Spleen (tissue), 11 donors: Measurements from ENCODE around the gene FBXO33. TPM values are rescaled to one million over a fixed set of nuclear protein-coding genes. Genes with fewer than 3 reads are reported as not detected.

ENCODE experiments used
- DNase-seq: peaks from one replicate; pipeline ENCODE4 v3.0.0-alpha.2; 2020
- H3K27ac ChIP-seq, 8 donors: fragments of 200-600 bp; sonication (generic) in 7 of 8; 1 replicate in 4 of 8; 2 replicates in 4 of 8; pipeline versions ENCODE4 v1.5.0 to v1.8.0; 2016 to 2021; ENCODE audit warnings: inconsistent platforms in 4 of 8, mild to moderate bottlenecking in 4 of 8, moderate library complexity in 1 of 8
- H3K27me3 ChIP-seq, 7 donors: fragments of 200-600 bp; sonication (generic) in 6 of 7; replicated peaks in 1 of 7; 1 replicate in 4 of 7; 2 replicates in 3 of 7; pipeline versions ENCODE4 v1.5.0 to v1.8.0; 2016 to 2021; ENCODE audit warnings: inconsistent platforms in 3 of 7, mild to moderate bottlenecking in 1 of 7
- H3K36me3 ChIP-seq, 6 donors: fragments of 200-600 bp; sonication (generic) in 5 of 6; 1 replicate in 4 of 6; 2 replicates in 2 of 6; pipeline versions ENCODE4 v1.5.0 to v1.8.0; 2016 to 2021; ENCODE audit warnings: inconsistent platforms in 2 of 6
- H3K4me1 ChIP-seq, 6 donors: fragments of 200-600 bp; sonication (generic) in 5 of 6; 1 replicate in 3 of 6; 2 replicates in 3 of 6; pipeline versions ENCODE4 v1.5.0 to v1.8.0; 2016 to 2021; ENCODE audit warnings: inconsistent platforms in 3 of 6
- H3K4me3 ChIP-seq, 8 donors: fragments of 200-600 bp; sonication (generic) in 7 of 8; 1 replicate in 4 of 8; 2 replicates in 4 of 8; pipeline versions ENCODE4 v1.5.0 to v1.8.0; 2016 to 2021; ENCODE audit warnings: inconsistent platforms in 4 of 8, mild to moderate bottlenecking in 4 of 8, moderate library complexity in 2 of 8
- H3K9me3 ChIP-seq, 8 donors: fragments of 200-600 bp; sonication (generic) in 7 of 8; 1 replicate in 4 of 8; 2 replicates in 4 of 8; pipeline versions ENCODE4 v1.5.0 to v1.8.0; 2016 to 2021; ENCODE audit warnings: inconsistent platforms in 4 of 8
- POLR2A ChIP-seq, 3 donors: fragments of 450-650 bp; IDR thresholded peaks; one replicate each; pipeline ENCODE4 v1.5.1; 2017; ENCODE audit warnings: antibody characterized with exemption in 3 of 3, mild to moderate bottlenecking in 1 of 3
- POLR2AphosphoS5 ChIP-seq, 3 donors: sonication (generic); formaldehyde crosslinking; IDR thresholded peaks; one replicate each; pipeline ENCODE4 v1.5.1; 2017; ENCODE audit warnings: antibody characterized with exemption in 3 of 3
- WGBS, 5 donors: extraction: QIAGEN DNeasy Blood & Tissue Kit in 3 of 5; methylation state at CpG; one replicate each; pipeline versions ENCODE4 v1.1.5 to v1.1.7; 2013 to 2018; 5-methylcytosine and 5-hydroxymethylcytosine counted together
- intact Hi-C: fragments of 100-400 bp; cut with DNase I; formaldehyde crosslinking; loops from one replicate; pipeline ENCODE4 v1.15.0; 2023; ENCODE audit warnings: low total_unique reads
- polyA plus RNA-seq, 3 donors: library from polyadenylated mRNA; stranded (reverse); fragments of 200-250 nt; gene quantifications; one replicate each; pipeline ENCODE4 v1.2.1, GENCODE V29; 2013
- total RNA-seq, 7 donors: library from RNA; depleted of rRNA in 3 of 7; stranded (reverse); fragments of >200 nt in 3 of 7; fragmentation: NEBNext Ultra II Directional in 4 of 7; extraction: Animal tissue kit (Norgen Biotek cat#: 25700) in 4 of 7; gene quantifications; one replicate each; pipeline versions ENCODE4 v1.1.0 to v1.2.1, GENCODE V29; 2016 to 2021
- TF ChIP-seq, protein P1 (sequence below), 11 experiments: fragments of 200-600 bp in 7 of 11; fragments of 450-650 bp in 4 of 11; sonication (generic) in 4 of 11; IDR thresholded peaks in 8 of 11; conservative IDR thresholded peaks in 3 of 11; 1 replicate in 7 of 11; 2 replicates in 4 of 11; pipeline versions ENCODE4 v1.4.0 to v1.8.0; 2016 to 2021; ENCODE audit warnings: antibody characterized with exemption in 11 of 11, inconsistent platforms in 4 of 11, mild to moderate bottlenecking in 1 of 11
- donor health status: healthy with polysubstance abuse.
- donor health status: DM: no; HTN: no; CAD: no; lungs with moderate emphysema.
- donor health status: DM: no; HTN: no; CAD: no.
- donor health status: Bipolar disorder and iron deficiency.
- donor health status: healthy.
- donor health status: DM: no; HTN: no; CAD: no.
- donor health status: DM: yes; HTN: yes; CAD: no.

Gene FBXO33
- total and polyA plus RNA-seq, 10 donors, result 6.0 to 24.1 (median 12.6) TPM

DNA sequence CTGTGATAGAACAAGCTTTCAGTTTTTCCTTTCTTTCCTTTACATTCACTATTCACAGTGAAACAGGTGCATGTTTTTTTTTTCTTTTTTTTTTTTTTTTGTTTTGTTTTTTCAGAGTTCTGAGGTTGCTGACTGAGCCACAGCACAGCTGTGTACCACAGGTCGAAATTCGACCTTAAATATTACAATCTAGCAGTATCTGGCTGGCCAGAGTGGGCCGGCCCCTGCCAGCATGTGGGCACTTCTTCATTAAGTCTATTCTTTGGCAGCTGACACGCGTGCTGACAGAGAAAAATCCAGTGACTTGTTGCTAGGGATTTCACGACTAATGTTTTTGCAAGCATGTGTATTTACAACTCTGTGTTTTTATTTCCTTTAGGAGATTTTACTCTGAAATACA is 33.9 kb downstream of the FBXO33 start:
- DNase-seq, result no peak
- TF ChIP-seq POLR2A (IDR thresholded peaks at IDR 0.05), result no peak
- no peak overlapping the region for H3K27ac ChIP-seq

DNA sequence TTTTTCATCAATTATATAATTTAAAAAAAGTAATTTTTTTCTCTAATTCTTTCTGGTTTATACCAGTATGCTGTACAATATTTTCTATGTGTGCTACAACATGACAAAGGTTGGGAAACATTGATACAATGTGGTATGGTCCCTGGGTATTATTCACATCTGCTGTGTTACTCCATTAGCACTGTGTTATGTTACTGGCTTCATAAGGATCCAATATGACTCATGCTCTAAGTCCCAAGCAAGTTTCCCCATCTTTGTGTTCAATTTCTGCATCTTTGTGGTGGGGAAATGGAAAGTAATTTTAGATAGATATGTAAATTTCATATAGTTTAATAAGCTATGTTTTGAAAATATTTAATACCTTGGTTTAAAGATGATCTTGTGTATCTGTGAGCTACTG is 35.8 kb downstream of the FBXO33 start:
- no peak overlapping the region for H3K4me3 ChIP-seq
- no peaks in the 10 kb centered on the region for H3K4me1 ChIP-seq
- H3K9me3 ChIP-seq, result no peaks in the 10 kb centered on the region
- intact Hi-C loops, result no loop called here
- H3K36me3 ChIP-seq, result peaks cover 0 to 86% (median 39%) of the 10 kb centered on the region in 6 donors
- TF ChIP-seq POLR2AphosphoS5 (IDR thresholded peaks at IDR 0.05) (no peak), POLR2A (IDR thresholded peaks at IDR 0.05) (no peak)
- TF ChIP-seq, protein P1, sequence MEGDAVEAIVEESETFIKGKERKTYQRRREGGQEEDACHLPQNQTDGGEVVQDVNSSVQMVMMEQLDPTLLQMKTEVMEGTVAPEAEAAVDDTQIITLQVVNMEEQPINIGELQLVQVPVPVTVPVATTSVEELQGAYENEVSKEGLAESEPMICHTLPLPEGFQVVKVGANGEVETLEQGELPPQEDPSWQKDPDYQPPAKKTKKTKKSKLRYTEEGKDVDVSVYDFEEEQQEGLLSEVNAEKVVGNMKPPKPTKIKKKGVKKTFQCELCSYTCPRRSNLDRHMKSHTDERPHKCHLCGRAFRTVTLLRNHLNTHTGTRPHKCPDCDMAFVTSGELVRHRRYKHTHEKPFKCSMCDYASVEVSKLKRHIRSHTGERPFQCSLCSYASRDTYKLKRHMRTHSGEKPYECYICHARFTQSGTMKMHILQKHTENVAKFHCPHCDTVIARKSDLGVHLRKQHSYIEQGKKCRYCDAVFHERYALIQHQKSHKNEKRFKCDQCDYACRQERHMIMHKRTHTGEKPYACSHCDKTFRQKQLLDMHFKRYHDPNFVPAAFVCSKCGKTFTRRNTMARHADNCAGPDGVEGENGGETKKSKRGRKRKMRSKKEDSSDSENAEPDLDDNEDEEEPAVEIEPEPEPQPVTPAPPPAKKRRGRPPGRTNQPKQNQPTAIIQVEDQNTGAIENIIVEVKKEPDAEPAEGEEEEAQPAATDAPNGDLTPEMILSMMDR (IDR thresholded peaks at IDR 0.05 in 8 of 11, conservative IDR thresholded peaks at IDR 0.05 in 3 of 11), result no peak
- no peak for DNase-seq
- no peaks in the 10 kb centered on the region for H3K27me3 ChIP-seq
- no peak overlapping the region for H3K27ac ChIP-seq

More for the DNA sequence above, 33.9 kb downstream of the FBXO33 start:
- intact Hi-C loops, result no loop called here
- H3K9me3 ChIP-seq, result no peaks in the 10 kb centered on the region
- peaks cover 0 to 87% (median 38%) of the 10 kb centered on the region in 6 donors for H3K36me3 ChIP-seq
- no peaks in the 10 kb centered on the region for H3K4me1 ChIP-seq
- H3K27me3 ChIP-seq, result no peaks in the 10 kb centered on the region
- WGBS, 5 donors, result 85 to 94% (median 91%) methylated on average over 6 of the region's 6 CpGs
- no peak overlapping the region for H3K4me3 ChIP-seq

- intact Hi-C loops, result no loop called here
- DNase-seq, result no peak
- H3K4me3 ChIP-seq, result no peak overlapping the region
- no peaks in the 10 kb centered on the region for H3K9me3 ChIP-seq
- no peak for TF ChIP-seq POLR2A (IDR thresholded peaks at IDR 0.05)
- no peak for TF ChIP-seq POLR2AphosphoS5 (IDR thresholded peaks at IDR 0.05)
- TF ChIP-seq, protein P1 (IDR thresholded peaks at IDR 0.05 in 8 of 11, conservative IDR thresholded peaks at IDR 0.05 in 3 of 11), result no peak
- H3K36me3 ChIP-seq, result peaks cover 0 to 79% (median 35%) of the 10 kb centered on the region in 6 donors
- no peaks in the 10 kb centered on the region for H3K4me1 ChIP-seq
- 72 to 93% (median 83%) methylated on average over 3 to 4 of the region's 4 CpGs for WGBS, 5 donors
- no peak overlapping the region for H3K27ac ChIP-seq
- H3K27me3 ChIP-seq, result no peaks in the 10 kb centered on the region
Measured at GRCh38 chr14:39395555-39396254, 36.5 kb downstream of the FBXO33 start.

DNA sequence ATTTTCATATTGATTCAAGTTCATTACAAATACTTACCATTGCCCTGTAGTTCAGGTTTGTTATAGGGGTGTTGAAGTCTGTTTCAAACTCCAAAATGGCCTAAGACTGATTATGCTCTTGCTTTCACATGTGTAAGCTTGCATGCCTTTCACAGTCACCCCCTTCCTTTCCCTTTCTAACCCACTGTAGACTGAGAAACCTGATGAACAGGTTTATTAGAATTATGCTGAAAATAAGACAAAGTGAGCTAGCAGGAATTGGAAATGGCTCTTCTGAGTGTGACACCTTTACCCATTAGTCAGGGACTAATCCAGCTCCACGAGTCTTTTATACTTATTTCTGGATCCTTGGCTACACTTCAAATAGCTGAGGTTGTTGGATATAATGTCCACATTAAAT is 38.9 kb downstream of the FBXO33 start:
- H3K36me3 ChIP-seq, result peaks cover 0 to 61% (median 18%) of the 10 kb centered on the region in 6 donors
- H3K4me1 ChIP-seq, result no peaks in the 10 kb centered on the region
- H3K27ac ChIP-seq, result no peak overlapping the region
- no peak for DNase-seq
- intact Hi-C loops, result no loop called here
- TF ChIP-seq POLR2A (IDR thresholded peaks at IDR 0.05) (no peak), POLR2AphosphoS5 (IDR thresholded peaks at IDR 0.05) (no peak)
- no peak overlapping the region for H3K4me3 ChIP-seq
- H3K27me3 ChIP-seq, result no peaks in the 10 kb centered on the region
- 62 to 89% (median 79%) methylated on average over 1 of the region's 1 CpG for WGBS, 5 donors
- no peaks in the 10 kb centered on the region for H3K9me3 ChIP-seq

GRCh38 chr14:39384177-39384576 is 48.1 kb downstream of the FBXO33 start:
- H3K9me3 ChIP-seq, result no peaks in the 10 kb centered on the region
- no peak for DNase-seq
- WGBS, 5 donors, result 69 to 87% (median 81%) methylated on average over 4 of the region's 4 CpGs
- no peak overlapping the region for H3K4me3 ChIP-seq
- intact Hi-C loops, result no loop called here
- TF ChIP-seq, protein P1 (IDR thresholded peaks at IDR 0.05 in 8 of 11, conservative IDR thresholded peaks at IDR 0.05 in 3 of 11), result no peak
- no peak for TF ChIP-seq POLR2AphosphoS5 (IDR thresholded peaks at IDR 0.05)
- peaks cover 0 to 16% (median 0%) of the 10 kb centered on the region in 6 donors for H3K36me3 ChIP-seq
- no peaks in the 10 kb centered on the region for H3K27me3 ChIP-seq
- no peaks in the 10 kb centered on the region for H3K4me1 ChIP-seq
- H3K27ac ChIP-seq, result no peak overlapping the region
